GM19025 (cell line): ENCODE results near the gene ARHGAP26.

ENCODE experiments used
- ATAC-seq: cut with Tn5 transposase; IDR thresholded peaks from one replicate; pipeline ENCODE4 v1.9.1; 2021; ENCODE audit warnings: mild to moderate bottlenecking, low read depth, moderate library complexity; ENCODE audit not compliant: unreplicated experiment

Gene ARHGAP26

DNA sequence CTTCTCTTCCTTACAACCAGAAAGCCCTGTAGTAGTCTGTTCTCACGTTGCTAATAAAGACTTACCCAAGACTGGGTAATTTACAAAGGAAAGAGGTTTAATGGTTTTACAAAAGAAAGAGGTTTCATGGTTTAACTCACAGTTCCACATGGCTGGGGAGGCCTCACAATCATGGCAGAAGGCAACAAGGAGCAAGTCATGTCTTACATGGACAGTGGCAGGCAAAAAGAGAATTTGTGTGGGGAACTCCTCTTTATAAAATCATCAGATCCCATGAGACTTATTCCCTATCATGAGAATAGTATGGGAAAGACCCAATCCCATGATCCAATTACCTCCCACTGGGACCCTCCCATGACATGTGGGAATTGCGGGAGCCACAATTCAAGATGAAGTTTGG is 468.4 kb downstream of the ARHGAP26 start:
- ATAC-seq: no peak

DNA sequence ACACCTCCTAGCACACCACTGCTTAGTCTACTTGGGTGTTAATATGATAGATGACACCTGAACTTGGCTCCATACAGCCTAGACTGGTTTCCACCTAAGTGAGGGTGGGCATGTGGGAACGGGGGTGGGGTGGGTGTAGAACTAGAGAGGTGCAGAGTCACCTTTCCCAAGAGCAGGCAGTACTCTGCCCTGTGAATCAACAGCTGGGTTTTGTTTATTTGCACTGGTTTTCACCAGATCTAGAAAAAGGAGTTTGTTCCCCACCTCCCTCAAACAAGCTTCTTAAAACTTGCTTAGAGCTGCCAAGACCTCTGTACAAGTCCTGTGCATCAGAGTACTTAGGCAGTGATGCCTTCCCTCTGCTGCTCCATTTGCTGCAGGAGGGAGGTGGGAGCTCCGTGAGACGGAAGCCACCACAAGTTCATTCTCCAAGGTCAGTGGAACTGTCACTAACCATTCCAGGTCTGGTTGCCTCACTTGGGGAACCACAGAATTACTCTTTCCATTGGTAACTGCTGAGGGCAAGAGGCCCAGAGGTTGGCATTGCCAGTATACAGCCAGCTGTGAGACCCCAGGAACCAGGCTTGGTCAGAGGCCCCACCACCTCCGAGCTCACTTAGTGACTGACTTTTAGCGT is 469.8 kb downstream of the ARHGAP26 start:
- no peak for ATAC-seq

DNA sequence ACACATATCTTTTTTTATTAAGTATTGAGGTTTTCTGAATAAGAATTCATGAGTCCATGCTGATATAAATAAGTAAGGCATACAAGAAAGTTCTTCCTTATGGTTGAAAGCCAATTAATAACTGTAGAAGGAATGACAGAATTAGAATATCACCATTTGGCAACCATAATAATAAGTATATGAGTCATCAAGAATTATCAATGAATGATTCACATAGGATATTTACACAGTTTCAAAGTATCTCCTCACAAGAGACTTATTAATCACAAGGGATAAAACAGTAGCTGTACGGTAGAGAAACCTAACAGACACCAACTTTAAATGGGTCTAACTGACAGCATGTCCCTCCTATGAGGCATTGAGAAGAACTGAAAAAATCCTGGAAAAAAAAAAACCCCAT is 471.7 kb downstream of the ARHGAP26 start:
- no peak for ATAC-seq

DNA sequence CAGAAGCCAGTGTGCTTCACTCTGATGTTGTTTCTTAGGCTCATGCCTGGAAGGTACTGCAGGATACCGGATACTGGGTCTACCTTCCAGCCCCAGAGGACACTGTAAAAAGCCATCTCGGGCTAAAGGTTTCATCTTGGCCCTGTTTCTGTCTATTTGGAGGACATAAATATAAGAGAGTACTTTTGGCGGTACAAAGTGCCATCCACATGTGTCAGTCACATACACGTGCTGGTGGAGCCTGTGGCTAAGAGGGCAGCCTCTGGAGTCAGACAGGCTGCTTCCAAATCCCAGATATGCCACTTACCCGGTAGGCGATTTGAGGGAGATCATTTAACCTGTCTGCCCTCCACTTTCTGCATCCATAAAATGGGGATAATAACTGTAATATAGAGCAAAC is 472.9 kb downstream of the ARHGAP26 start:
- no peak for ATAC-seq

DNA sequence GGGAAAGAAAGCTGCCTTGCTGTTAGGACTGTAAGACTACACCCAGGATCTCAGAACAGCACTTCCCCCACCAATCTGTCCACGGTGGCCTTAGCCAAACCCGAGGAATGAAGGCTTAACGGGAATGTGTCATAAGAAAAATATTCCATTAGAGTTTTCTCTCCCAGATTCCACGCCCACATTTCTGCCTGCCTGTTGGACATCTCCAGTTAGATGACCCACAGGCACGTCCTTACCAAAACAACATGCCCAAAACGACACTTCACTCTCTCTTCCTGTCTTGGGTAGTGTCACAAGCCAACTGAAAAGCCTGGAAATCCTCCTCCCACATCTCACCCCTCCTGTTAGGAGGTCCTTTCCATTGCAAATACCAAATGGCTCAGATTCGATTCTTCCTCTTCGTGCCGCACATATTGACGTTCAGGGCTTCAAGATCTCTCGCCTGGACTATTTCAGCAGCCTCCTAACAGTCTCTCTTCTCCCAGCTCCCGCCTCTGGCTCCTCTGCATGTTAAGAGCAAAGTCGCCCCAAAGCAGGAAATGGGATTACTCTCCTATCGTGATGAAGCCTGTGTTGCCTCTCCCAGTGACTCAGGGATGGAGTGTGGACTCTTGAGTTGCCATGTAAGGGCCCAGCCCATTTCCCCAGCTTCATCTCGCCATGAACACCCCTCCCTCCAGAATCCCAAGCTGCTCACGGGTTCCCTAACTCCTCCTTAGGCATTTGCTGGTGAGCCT is 474.0 kb downstream of the ARHGAP26 start:
- no peak for ATAC-seq

DNA sequence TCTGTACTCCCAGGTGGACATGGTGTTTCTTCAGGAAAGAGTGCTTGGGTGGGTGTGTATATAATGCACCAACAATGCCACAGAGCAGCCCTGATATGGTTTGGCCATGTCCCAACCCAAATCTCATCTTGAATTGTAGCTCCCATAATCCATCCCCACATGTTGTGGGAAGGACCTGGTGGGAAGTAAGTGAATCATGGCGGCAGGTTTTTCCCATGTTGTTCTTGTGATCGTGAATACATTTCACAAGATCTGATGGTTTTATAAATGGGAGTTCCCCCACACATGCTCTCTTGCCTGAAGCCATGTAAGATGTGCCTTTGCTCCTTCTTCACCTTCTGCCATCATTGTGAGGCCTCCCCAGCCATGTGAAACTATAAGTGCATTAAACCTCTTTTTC is 474.8 kb downstream of the ARHGAP26 start:
- no peak for ATAC-seq

DNA sequence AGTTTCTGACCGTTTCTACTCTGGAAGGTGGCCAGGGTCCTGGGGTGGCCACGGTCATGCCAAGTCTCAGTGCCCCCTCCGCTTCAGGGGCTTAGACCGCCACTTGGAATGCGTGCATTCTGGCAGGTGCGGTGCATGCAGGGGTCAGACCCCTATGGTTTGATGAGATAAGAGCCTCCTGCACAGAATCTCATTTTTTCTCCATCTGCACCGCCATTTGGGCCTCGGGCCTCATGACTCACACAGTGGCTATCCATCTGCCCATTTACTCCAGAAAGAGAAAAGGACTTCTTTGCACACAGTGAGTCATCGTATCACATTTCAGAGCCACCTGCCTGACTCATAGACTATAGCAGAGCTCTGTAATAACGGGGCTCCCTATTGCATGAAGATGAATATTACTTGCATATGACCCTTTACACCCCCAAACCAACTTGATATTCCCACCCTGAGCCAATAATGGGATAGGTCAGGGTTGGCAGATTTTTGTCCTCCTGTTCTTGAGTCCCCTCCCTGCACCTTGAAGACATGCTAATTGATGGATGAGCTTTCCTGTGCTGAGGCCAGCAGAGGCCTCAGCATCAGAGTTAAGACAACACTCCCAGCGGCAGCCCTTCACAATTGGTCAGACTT is 475.9 kb downstream of the ARHGAP26 start:
- ATAC-seq: no peak

DNA sequence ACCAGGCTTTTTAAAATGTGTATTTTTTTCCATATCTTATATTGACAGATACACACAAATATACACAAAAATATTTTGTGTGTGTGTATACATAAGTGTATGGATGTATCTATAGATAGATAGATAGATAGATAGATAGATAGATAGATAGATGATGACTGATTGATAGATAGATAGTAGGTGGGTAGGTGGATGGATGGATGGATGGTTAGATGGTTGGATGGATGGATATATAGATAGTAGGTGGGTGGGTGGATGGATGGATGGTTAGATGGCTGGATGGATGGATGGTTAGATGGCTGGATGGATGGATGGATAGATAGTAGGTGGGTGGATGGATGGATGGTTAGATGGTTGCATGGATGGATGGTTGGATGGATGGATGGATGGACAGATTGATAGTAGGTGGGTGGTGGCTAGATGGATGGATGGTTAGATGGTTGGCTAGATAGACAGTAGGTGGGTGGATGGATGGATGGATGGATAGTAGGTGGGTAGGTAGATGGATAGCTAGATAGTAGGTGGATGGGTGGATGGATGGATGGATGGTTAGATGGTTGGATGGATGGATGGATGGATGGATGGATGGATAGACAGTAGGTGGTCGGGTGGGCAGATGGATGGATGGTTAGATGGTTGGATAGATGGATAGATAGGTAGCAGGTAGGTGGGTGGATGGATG is 477.1 kb downstream of the ARHGAP26 start:
- ATAC-seq: no peak

DNA sequence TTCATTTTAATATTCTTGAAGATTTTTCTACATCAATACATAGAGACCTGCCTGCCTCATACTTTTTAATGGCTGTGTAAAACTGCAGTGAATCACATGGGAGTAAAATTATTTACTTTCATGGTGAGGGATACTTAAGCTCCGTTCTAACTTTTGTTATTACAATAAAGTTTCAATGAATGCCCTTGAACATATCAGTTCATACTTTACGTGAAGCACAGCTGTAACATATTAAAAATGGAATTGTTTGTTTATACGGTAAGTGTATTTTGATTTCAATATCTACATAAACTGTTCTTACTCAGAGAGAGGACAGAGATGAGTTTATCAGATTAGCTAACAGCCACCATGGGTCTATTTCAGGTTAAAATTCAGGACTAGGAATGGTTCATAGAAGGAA is 478.2 kb downstream of the ARHGAP26 start:
- no peak for ATAC-seq

DNA sequence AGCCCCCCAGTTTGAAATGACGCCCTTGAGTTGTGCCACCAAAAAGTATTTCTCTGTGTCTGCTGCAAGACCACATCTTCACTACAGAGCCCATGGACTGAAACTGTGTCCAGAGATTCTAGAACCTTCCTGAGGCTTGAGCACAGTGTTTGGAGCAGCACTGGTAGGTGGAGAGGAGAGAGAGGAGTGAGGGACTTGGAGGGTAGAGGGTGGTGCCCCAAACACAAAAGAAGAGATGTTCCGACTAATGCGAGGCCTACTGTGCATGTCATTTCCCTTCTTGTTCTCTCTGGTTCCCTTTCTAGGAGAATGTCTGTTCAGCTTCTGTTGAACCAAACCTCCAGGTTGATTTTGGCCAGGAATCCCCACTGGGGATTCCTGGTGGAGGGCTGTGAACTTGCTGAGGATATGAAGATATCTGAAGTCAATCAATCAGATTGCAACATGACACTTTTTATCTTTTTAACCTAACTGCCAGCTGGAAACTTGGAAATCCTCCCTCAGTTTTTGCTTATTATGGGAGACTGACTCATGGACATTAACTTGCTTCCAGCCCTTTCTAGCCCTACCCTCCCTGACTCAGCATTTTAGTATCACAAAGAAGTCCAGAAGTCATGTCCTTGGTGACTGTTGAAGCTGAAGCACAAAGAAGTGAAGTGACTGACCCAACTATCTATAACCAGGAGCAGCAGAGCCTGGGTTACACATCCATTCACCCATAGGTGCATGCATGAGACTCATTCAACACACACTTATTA is 478.8 kb downstream of the ARHGAP26 start:
- no peak for ATAC-seq

DNA sequence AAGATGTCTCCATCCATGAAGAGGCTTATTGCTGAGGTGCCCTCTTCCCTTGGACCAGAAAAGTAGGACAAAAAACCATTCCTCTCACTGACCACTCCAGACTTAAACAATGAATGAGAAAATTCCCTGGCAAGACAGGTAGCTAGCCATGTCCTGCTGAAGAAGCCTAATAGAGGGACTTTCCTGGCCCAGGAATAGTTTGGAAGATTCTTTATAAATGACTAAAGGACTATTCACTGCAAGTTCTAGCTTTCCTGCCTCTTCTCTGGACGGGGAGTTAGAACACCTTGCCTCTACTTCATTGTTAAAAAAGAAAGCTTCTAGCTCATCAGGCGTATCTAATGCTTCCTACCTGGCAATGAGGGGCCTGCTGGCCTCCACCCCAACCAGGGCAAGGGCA is 479.7 kb downstream of the ARHGAP26 start:
- no peak for ATAC-seq

DNA sequence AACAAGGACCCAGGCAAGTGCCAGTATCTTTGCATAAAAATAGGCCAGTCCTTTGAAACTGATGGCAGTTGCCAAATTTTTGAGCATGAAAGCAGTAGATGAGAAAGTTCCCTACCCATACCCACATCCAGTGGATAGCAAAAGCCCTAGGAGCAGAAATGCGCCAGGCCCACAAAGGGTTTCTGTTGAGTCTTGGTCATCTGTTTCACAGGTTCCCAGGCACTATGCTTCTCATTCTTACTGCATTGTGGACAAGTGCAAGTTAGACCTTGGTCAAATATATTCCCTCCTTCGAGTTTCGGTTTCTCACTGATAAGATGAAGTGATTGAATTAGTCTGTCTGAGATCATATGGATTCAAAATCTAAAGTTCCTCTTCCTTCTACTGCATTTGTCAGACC is 481.0 kb downstream of the ARHGAP26 start:
- peak; percentile 56 for ATAC-seq

DNA sequence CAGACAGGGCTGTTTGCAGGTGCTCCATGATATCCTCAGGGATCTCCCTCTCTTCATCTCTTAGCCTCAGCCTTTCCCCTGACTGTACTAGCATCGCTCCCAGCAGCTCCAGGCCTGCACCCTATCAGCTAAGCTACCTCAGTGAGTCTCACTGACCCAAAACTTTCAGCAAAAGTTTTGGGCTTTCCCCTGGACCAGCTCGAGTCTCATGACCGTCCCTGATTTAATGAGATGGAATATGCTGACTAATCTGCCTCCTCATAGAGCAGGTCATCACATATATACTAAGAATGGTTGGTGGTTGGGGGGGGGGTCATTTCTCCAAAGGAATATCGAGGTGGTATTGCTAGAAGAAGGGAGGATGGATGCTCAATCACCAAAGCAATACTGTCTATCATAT is 481.8 kb downstream of the ARHGAP26 start:
- no peak for ATAC-seq

DNA sequence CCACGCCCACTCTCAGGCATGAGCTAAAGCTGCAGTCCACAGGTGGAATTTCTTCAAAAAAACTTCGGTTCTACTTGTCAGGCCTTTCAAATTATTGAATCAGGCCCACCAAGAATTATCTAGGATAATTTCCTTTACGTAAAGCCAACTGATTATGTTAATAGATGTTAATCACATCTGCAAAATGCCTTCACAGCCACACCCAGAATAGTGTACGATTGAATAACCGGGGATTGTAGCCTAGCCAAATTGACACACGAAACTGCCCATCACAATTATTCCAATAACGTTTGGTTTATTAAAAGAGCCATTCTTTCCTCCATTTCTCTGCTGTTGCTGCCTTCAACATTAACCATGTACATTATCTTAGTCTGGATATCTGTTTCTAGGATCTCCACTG is 484.6 kb downstream of the ARHGAP26 start:
- no peak for ATAC-seq

DNA sequence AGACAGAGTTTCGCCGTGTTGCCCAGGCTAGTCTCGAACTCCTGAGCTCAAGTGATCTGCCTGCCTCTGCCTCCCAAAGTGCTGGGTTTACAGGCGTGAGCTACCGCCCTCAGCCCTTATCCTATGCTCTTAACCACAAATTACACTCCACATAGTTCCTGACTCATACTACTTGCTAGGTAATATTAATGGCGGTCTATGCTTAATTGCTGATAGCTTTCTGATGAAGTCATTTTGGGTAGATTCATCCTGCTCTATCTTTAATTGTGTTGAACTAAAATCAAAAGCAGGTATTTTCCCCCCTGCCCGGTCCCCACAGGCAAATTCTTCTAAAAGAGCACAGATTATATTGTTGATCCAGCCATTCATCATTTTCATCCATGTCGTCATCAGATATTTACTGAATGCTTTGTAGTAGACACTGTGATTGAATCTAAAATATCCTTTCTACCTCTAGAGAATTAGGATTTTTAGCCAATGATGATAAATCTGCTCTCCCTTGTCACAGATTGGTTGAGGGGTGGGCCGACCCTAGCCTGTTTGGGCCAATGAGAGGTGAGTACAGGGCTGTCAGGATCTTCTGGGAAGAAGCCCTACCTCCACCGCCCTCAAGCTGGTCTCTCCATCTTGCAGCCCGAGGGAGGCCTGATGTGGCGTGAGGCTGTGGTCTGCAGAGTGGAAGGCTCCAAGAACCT is 488.5 kb downstream of the ARHGAP26 start:
- ATAC-seq: no peak

DNA sequence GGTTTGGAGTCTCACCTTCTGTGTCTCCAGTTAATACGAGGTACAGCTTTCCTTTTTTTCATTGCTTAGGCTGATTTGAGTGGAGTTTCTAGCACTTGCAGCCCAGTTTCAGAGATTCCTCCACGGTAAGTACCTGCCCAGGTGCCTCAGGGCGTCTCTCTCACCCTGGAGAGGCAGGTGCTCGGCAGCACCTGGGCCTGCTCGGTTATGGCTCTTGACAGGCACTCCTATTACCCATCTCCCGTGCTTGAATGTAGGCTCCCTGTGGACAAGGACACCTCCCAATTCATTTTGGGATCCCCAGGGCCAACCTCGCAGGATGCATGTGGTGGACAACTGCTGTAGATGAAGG is 489.1 kb downstream of the ARHGAP26 start:
- no peak for ATAC-seq

DNA sequence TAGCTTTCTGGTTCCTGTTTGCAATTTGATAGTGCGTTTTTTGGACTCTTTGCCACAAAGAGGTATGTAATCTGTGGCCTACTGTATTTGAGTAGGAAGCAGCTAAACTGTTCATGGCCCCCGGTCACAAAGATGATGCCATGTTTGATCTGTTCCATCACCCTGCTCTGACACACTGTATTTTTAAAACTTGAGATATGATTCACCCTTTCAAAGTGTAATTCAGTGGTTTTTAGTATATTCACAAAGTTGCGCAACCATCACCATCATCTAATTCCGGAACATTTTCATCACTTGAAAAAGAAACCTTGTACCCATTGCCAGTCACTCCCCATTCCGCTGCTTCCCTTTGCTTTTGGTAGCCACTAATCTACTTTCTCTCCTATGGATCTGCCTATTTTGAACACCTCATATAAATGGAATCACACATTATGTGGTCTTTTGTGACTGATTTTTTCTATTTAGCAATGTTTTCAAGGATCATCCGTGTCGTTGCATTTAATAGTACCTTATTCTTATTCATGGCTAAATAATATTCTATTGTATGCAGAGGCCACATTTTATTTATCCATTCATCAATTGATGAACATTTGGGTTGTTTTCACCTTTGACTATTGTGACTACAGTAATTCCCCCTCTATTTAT is 491.7 kb downstream of the ARHGAP26 start:
- ATAC-seq: no peak

DNA sequence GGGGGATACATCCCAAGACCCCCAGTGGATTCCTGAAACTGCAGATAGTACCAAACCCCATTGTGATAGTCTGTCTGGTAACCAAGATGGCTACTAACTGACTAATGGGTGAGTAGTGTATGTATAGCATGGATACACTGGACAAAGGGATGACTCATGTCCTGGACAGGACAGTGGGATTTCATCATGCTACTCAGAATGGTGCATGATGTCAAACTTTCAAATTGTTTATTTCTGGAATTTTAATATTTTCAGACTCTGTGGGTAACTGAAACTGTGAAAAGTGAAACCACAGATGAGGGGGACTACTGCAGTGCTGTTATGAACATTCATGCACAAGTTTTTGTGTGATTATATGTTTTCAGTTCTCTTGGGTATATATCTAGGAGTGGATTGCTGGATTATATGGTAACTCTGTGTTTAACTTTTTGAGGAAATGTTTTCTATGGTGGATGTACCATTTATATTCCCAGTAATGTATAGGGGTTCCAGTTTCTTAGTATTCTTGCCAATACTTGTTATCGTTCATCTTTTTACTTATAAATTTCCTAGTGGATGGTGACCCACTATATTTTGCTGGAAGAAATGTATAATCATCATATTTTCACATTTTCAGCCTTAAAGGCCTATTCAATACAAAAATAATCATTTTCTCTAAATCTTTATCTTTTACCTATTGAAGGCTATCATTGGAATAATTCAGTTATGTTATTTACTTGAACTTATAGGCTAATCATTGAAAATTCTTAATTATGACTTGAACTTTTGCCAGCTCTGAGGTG is 492.4 kb downstream of the ARHGAP26 start:
- no peak for ATAC-seq

DNA sequence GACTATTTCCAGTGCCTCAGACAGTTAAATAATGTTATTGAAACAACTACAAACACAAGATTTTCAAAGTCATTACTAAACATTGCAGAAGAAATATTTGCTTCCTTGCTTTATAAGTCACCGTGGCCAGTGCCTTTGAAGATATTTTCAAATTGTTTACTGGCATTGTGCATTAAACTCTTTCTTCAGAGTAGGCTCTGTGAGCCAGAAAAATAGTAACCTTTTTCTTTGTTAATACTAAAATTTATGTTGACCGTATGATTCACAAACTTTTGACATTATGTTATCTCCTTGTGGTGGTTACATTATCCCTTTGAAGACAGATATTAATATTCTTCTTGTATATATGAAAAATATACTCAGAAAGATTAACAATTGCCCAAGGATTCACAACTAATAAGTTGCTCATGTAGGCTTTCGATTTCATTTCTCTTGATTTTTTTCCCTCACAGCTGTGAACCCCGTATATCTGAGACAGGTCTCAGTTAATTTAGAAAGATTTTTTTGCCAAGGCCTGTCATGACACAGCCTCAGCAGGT is 493.2 kb downstream of the ARHGAP26 start:
- ATAC-seq: no peak
